Measurements from ENCODE around the gene LRFN5.

DNA sequence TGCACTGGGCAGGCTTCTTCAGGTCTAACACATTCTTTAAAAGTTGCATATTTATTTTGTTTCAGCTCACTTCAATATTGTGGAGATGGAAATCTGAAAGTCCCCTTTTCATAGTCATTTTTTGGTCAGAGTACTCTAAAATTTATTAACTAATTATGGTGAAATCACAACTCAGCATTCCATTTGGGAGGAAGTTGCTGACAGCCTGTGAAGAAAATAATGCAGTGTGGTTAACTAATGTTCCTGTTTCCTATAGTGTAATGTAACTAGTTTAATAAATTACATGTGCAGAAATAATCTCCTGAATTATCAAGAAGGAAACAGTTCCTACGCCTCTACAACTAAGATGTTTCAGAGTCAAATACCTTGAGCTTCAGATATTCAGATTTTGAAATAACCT, 17.1 kb downstream of the LRFN5 start:
- no peak for TF ChIP-seq POLR2AphosphoS5 (IDR thresholded peaks at IDR 0.05)
- TF ChIP-seq CTCF (IDR thresholded peaks at IDR 0.05), result no peak
- TF ChIP-seq POLR2A (IDR thresholded peaks at IDR 0.05), result no peak

Data from upper lobe of left lung (tissue), 4 donors.